Adrenal gland (tissue), 5 donors: ENCODE data around the gene DENND5A.
"Not testable (repeated sequence)": the region's sequence is repeated elsewhere in the genome, so short reads cannot be mapped to it uniquely, and the experiment has no call there.

Experiments
- POLR2A ChIP-seq, 2 donors: fragments of 450-650 bp; IDR thresholded peaks; one replicate each; pipeline ENCODE4 v1.6.1; 2017; ENCODE audit warnings: antibody characterized with exemption in 2 of 2, mild to moderate bottlenecking in 2 of 2, moderate library complexity in 1 of 2
- TF ChIP-seq, protein P1 (sequence below), 6 experiments: fragments of 450-650 bp in 4 of 6; fragments of 200-600 bp in 2 of 6; sonication (generic) in 1 of 6; IDR thresholded peaks; 1 replicate in 5 of 6; 2 replicates in 1 of 6; pipeline versions ENCODE4 v1.5.1 to v1.8.0; 2016 to 2021; ENCODE audit warnings: antibody characterized with exemption in 6 of 6, mild to moderate bottlenecking in 2 of 6, moderate library complexity in 1 of 6
- donor health status: DM: no; HTN: no; CAD: no.

DNA sequence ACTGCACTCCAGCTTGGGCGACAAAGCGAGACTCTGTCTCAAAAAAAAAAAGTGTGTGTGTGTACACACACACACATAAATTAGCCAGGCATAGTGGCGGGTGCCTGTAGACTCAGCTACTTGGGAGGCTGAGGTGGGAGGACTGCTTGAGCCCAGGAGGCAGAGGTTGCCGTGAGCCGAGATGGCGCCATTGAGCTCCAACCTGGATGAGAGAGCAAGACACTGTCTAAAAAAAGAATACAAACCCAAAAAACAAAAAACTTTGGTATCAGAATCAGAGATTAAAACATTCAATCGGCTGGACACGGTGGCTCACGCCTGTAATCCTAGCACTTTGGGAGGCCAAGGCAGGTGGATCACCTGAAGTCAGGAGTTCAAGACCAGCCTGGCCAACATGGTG lies 44.3 kb downstream of the DENND5A start:
- TF ChIP-seq, protein P1, sequence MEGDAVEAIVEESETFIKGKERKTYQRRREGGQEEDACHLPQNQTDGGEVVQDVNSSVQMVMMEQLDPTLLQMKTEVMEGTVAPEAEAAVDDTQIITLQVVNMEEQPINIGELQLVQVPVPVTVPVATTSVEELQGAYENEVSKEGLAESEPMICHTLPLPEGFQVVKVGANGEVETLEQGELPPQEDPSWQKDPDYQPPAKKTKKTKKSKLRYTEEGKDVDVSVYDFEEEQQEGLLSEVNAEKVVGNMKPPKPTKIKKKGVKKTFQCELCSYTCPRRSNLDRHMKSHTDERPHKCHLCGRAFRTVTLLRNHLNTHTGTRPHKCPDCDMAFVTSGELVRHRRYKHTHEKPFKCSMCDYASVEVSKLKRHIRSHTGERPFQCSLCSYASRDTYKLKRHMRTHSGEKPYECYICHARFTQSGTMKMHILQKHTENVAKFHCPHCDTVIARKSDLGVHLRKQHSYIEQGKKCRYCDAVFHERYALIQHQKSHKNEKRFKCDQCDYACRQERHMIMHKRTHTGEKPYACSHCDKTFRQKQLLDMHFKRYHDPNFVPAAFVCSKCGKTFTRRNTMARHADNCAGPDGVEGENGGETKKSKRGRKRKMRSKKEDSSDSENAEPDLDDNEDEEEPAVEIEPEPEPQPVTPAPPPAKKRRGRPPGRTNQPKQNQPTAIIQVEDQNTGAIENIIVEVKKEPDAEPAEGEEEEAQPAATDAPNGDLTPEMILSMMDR (IDR thresholded peaks at IDR 0.05) = not testable (repeated sequence)
- TF ChIP-seq POLR2A (IDR thresholded peaks at IDR 0.05) = not testable (repeated sequence)
